NCI-H1694 treated with DMSO at 0.1 percent for 48 hours (cell line): Measurements from ENCODE around the gene SOX8.
"Not testable (repeated sequence)": the region's sequence is repeated elsewhere in the genome, so short reads cannot be mapped to it uniquely, and the experiment has no call there.

Experiments
- DNase-seq: peaks from one replicate; lab custom pipeline; 2025; lab: John Stamatoyannopoulos, UW

SOX8 gene

DNA sequence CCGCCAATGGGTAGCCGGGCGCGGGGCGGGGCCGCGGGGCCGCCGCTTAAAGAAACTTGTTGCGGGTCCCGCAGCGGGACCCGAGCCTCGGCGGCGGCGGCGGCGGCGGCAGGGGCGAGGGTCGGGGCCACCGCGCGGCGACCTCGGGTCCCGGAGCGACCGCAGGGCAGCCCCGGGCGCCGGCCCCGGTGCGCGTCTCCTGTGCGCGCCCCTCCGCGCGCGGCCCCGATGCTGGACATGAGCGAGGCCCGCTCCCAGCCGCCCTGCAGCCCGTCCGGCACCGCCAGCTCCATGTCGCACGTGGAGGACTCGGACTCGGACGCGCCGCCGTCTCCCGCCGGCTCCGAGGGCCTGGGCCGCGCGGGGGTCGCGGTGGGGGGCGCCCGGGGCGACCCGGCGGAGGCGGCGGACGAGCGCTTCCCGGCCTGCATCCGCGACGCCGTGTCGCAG, at the start of gene SOX8:
Gene SOX8 (plus strand): TSS at position 76 of the 450 bp plus-strand sequence. CDS start 153 bp downstream, at position 229.
- DNase-seq: no peak

GRCh38 chr16:932831-933330, 48.7 kb upstream of the SOX8 start:
- no peak for DNase-seq

DNA sequence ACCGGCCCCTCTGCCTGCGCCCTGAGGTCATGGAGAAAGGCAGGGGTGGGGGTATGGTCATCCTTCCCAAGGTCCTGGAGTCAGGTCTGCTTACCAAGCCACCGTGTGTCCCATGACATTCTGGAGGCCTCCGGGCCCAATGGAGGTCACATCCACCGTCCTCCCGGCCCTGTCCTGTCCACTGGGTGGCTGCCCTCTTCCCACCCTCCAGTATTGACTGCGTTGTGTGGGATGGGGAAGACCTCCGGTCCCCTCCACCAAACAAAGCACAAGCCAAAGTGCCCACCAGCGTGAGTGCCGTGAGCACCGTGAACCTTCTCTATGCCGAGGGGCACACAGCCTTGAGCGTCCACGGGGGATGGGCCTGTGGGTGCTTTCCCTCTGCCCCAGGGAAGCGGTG, 48.0 kb upstream of the SOX8 start:
- no peak for DNase-seq

- no peak for DNase-seq
Observed at GRCh38 chr16:934178-934577, 47.4 kb upstream of the SOX8 start.

GRCh38 chr16:935684-936083, 45.9 kb upstream of the SOX8 start:
- DNase-seq: no peak

DNA sequence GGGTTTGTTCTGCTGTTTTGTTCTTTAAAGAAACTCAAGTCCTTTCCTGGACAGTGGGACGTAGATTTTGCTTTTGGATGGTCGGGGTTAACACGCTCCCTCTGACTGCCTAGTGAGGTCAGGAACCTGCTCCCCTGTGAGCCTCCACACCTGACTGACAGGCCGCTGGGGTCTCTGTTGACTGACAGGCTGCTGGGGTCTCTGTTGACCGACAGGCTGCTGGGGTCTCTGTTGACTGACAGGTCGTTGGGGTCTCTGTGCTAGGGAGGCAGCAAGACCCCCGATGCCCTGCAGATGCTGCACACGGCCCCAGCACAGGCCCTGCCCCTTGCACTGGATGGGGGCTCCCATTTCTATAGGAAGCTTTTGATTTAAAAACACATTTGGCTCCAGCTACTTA, 44.3 kb upstream of the SOX8 start:
- DNase-seq: no peak

GRCh38 chr16:937723-938122, 43.8 kb upstream of the SOX8 start:
- no peak for DNase-seq

DNA sequence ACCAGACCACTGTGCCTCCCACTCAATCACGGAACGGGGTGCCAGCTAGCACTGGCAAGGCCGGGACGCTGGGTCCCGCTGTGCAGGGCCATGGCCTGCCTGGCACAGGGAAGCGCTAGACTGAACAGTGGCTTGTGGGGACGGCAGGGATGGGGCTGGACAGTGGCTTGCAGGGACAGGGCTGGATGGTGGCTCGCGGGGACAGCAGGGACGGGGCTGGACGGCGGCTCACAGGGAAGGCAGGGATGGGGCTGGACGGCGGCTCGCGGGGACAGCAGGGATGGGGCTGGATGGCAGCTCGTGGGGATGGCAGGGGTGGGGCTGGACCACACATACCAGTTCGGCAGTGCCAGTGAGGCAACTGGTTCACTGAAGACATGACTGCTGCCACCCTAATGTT, 43.4 kb upstream of the SOX8 start:
- DNase-seq: no peak

GRCh38 chr16:938752-939151, 42.8 kb upstream of the SOX8 start:
- DNase-seq: no peak

- DNase-seq: no peak
Observed at GRCh38 chr16:939311-939710, 42.3 kb upstream of the SOX8 start.

GRCh38 chr16:939941-940340, 41.6 kb upstream of the SOX8 start:
- no peak for DNase-seq

- DNase-seq: no peak
Observed at GRCh38 chr16:942436-943060, 39.0 kb upstream of the SOX8 start.

- DNase-seq: no peak
Observed at GRCh38 chr16:943971-944370, 37.6 kb upstream of the SOX8 start.

DNA sequence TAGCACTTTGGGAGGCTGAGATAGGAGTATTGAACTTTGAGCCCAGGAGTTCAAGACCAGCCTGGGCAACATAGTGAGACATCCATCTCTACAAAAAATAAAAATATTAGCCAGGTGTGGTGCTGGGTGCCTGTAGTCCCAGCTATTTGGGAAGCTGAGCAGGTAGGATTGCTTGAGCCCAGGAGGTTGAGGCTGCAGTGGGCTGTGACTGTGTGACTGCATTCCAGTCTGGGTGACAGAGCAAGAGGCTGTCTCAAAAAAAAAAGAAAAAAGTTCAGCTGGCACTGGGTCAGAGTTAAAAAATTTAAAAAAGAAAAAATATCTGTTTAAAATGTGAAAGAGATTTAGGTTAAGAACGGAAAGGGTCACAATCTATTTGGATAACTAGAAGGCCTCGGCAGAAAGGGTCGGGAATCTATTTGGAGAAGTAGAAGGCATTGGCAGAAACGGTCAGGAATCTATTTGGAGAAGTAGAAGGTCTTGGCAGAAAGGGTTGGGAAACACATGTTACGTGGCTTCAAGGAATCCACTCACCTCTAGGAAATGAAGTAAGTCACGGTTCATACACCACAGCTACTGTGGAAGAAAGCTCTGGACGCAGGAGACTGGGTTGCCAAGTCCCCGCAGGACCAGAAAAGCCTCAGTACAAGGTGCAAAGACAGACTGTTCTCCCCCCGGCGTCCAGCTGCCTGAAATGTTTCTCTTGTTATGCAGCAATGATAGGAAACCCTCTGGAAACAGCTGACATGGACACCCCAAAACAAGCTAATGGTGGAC, 36.1 kb upstream of the SOX8 start:
- no peak for DNase-seq

DNA sequence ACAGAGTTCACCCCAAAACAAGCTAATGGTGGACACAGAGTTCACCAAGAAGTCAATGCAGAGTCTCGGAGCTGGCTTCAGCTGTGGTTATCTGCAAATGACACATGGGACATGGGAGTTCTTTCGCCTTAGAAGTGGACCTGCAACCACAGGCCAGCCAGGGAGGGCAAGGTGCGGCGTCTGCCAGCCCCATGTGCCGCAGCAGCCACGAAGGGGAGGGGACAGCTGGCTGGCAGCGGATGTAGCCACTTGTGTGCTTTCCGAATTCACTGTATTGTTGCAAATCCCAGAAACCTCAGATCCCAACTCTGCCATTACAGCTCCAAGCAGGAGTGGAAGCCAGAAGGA, 35.5 kb upstream of the SOX8 start:
- no peak for DNase-seq

DNA sequence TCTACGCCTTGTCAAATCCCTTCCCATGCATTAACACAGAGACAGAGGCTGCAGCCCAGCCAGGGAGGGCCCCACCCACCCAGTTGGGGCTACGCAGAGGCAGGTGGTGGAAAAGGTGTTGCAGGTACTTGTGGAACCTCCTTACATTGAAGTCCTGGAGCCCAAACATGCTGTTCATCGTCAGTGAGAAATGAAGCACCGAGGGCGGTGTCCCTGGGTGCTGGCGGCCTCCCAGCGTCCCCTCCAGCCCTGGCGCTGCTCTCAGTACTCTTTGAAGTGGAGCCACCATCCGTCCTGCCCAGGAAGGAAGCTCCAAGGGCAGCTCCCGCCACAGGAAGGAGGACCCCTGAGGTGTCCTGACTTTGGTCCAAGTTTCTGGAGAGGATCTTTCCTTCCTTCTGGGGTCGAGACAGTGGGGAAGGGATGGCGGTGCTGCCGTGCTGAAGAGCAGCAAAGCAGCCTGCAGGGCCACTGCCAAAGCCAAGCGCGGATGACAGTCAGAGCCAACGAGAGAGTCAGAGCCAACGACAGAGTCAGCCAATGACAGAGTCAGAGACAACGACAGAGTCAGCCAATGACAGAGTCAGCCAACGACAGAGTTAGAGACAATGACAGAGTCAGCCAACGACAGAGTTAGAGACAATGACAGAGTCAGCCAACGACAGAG, 34.2 kb upstream of the SOX8 start:
- DNase-seq: no peak

DNA sequence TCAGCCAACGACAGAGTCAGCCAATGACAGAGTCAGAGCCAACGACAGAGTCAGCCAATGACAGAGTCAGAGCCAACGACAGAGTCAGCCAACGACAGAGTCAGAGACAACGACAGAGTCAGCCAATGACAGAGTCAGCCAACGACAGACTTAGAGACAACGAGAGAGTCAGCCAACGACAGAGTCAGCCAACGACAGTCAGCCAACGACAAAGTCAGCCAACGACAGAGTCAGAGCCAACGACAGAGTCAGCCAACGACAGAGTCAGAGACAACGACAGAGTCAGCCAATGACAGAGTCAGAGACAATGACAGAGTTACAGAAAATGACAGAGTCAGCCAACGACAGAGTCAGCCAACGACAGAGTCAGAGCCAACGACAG, 33.7 kb upstream of the SOX8 start:
- DNase-seq: not testable (repeated sequence)

GRCh38 chr16:948767-949166, 32.8 kb upstream of the SOX8 start:
- DNase-seq: not testable (repeated sequence)

DNA sequence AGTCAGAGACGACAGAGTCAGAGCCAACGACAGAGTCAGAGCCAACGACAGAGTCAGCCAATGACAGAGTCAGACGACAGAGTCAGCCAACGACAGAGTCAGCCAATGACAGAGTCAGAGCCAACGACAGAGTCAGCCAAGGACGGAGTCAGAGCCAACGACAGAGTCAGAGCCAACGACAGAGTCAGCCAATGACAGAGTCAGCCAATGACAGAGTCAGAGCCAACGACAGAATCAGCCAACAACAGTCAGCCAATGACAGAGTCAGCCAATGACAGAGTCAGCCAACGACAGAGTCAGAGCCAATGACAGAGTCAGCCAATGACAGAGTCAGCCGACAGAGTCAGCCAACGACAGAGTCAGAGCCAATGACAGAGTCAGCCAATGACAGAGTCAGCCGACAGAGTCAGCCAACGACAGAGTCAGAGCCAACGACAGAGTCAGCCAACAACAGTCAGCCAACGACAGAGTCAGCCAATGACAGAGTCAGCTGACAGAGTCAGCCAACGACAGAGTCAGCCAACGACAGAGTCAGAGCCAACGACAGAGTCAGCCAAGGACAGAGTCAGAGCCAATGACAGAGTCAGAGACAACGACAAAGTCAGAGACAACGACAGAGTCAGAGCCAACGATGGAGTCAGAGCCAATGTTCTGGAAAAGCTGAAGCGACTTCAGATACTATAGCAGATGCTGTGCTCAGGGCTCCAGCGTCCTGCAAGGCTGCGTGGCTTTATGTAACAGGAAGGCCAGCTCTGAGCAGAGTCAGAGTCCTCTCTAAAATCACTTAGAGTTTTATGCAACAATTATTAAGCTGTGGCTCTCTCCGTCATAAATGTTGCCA, 30.6 kb upstream of the SOX8 start:
- not testable (repeated sequence) for DNase-seq

GRCh38 chr16:951660-952301, 29.8 kb upstream of the SOX8 start:
- DNase-seq: no peak

DNA sequence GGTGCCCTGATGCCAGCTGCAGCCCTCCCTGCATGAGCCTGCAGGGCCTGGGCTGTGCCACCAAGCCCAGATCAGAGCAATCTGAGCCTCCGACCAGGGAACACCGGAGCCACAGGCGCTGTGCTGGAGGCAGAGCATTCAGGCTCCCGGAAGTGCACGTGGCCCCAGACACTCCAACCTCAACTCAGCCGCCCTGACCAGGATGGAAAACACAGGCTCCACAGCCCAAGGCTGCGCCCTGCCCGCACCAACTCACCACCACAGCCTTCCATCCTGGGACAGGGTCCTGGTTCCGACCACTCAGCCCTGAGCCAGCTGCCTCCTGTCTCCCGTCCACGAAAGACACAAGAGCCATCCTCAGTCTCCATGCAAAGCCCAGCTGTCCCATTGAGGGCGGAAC, 29.2 kb upstream of the SOX8 start:
- DNase-seq: no peak

DNA sequence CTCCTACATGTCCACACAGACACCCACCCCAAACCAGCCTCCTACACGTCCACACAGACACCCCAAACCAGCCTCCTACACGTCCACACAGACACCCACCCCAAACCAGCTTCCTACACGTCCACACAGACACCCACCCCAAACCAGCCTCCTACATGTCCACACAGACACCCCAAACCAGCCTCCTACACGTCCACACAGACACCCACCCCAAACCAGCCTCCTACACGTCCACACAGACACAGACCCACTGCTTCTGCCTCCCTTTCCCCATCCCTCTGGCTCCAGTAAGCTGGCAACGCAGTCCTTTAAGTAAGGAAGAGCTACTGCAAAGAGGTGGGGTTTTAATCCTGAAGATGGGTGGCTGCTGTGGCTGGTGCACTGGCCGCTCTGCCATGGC, 27.8 kb upstream of the SOX8 start:
- DNase-seq: not testable (repeated sequence)
